Mesenchymal stem cell (in vitro differentiated cells and primary cell): ENCODE measurements around the gene PAPLN.

Source experiments
- DNase-seq: peaks from one replicate; pipeline ENCODE4 v3.0.0-alpha.2; 2013
- H2AFZ ChIP-seq: one replicate; pipeline ENCODE4 v1.6.1; 2013; ENCODE audit warnings: low read depth, mild to moderate bottlenecking, control low read depth, inconsistent platforms, low read length, moderate library complexity
- H2AK5ac ChIP-seq: 2 replicates; pipeline ENCODE4 v1.6.1; 2013; ENCODE audit warnings: low read length, moderate library complexity, mild to moderate bottlenecking, inconsistent platforms; ENCODE audit not compliant: severe bottlenecking
- H2BK120ac ChIP-seq: one replicate; pipeline ENCODE4 v1.6.1; 2013; ENCODE audit warnings: low read depth, mild to moderate bottlenecking, inconsistent platforms, low read length, moderate library complexity
- H2BK12ac ChIP-seq, 2 experiments: one replicate each; pipeline ENCODE4 v1.6.1; 2013; ENCODE audit warnings: inconsistent platforms in 2 of 2, low read length in 2 of 2, mild to moderate bottlenecking in 2 of 2, moderate library complexity in 2 of 2, control low read depth in 1 of 2
- H2BK15ac ChIP-seq: one replicate; pipeline ENCODE4 v1.6.1; 2013; ENCODE audit warnings: mild to moderate bottlenecking, low read depth, inconsistent platforms; ENCODE audit not compliant: poor library complexity, severe bottlenecking
- H2BK5ac ChIP-seq: 2 replicates; pipeline ENCODE4 v1.6.1; 2013; ENCODE audit warnings: low read depth, mild to moderate bottlenecking, low read length, control low read depth, inconsistent platforms; ENCODE audit not compliant: poor library complexity, severe bottlenecking
- H3K14ac ChIP-seq, 2 experiments: one replicate each; pipeline ENCODE4 v1.6.1; 2013; ENCODE audit warnings: inconsistent platforms in 2 of 2, low read length in 2 of 2, control low read depth in 1 of 2, mild to moderate bottlenecking in 1 of 2, moderate library complexity in 1 of 2
- H3K18ac ChIP-seq, 2 experiments: one replicate each; pipeline ENCODE4 v1.6.1; 2013; ENCODE audit warnings: inconsistent platforms in 2 of 2, low read length in 2 of 2, control low read depth in 1 of 2, low read depth in 1 of 2, mild to moderate bottlenecking in 1 of 2
- H3K23ac ChIP-seq, 2 experiments: one replicate each; pipeline ENCODE4 v1.6.1; 2013; ENCODE audit warnings: inconsistent platforms in 2 of 2, low read length in 2 of 2, mild to moderate bottlenecking in 2 of 2, moderate library complexity in 2 of 2, control low read depth in 1 of 2
- H3K27ac ChIP-seq: 2 replicates; pipeline ENCODE4 v1.5.1; 2013; ENCODE audit warnings: mild to moderate bottlenecking, moderate library complexity, low read length, control low read depth, inconsistent platforms; ENCODE audit not compliant: poor library complexity, severe bottlenecking
- H3K27me3 ChIP-seq, 2 experiments: 2 replicates each; pipeline versions ENCODE4 v1.6.1 to v1.7.0; 2013; ENCODE audit warnings: low read length in 2 of 2, mild to moderate bottlenecking in 2 of 2, moderate library complexity in 2 of 2, control low read depth in 1 of 2, inconsistent platforms in 1 of 2; ENCODE audit not compliant: control insufficient read depth in 1 of 2, insufficient read depth in 1 of 2
- H3K36me3 ChIP-seq, 2 experiments: 2 replicates each; pipeline versions ENCODE4 v1.6.1 to v1.7.0; 2013; ENCODE audit warnings: low read length in 2 of 2, control low read depth in 1 of 2, inconsistent platforms in 1 of 2, low read depth in 1 of 2, mild to moderate bottlenecking in 1 of 2; ENCODE audit not compliant: insufficient read depth in 2 of 2, control insufficient read depth in 1 of 2
- H3K4ac ChIP-seq, 2 experiments: one replicate each; pipeline ENCODE4 v1.6.1; 2013; ENCODE audit warnings: inconsistent platforms in 2 of 2, low read length in 2 of 2, mild to moderate bottlenecking in 2 of 2, moderate library complexity in 2 of 2, control low read depth in 1 of 2, low read depth in 1 of 2
- H3K4me1 ChIP-seq: 2 replicates; pipeline ENCODE4 v1.6.1; 2013; ENCODE audit warnings: low read depth, low read length, control low read depth; ENCODE audit not compliant: control insufficient read depth, insufficient read depth
- H3K4me2 ChIP-seq: 2 replicates; pipeline ENCODE4 v1.6.1; 2013; ENCODE audit warnings: low read length, mild to moderate bottlenecking, inconsistent platforms; ENCODE audit not compliant: poor library complexity, severe bottlenecking
- H3K4me3 ChIP-seq, 2 experiments: 2 replicates each; pipeline versions ENCODE4 v1.5.1 to v1.7.0; 2013; ENCODE audit warnings: low read length in 2 of 2, mild to moderate bottlenecking in 2 of 2, control low read depth in 1 of 2, low read depth in 1 of 2; ENCODE audit not compliant: insufficient read depth in 1 of 2
- H3K79me1 ChIP-seq: replicated peaks from 2 replicates; pipeline ENCODE4 v1.6.1; 2013; ENCODE audit warnings: mild to moderate bottlenecking, control low read depth, low read length, inconsistent platforms; ENCODE audit not compliant: poor library complexity, severe bottlenecking
- H3K9ac ChIP-seq: 2 replicates; pipeline ENCODE4 v1.7.0; 2013; ENCODE audit warnings: mild to moderate bottlenecking, low read length, moderate library complexity
- H3K9me3 ChIP-seq: 2 replicates; pipeline ENCODE4 v1.7.0; 2013; ENCODE audit warnings: mild to moderate bottlenecking, low read length; ENCODE audit not compliant: control insufficient read depth
- H4K8ac ChIP-seq: one replicate; pipeline ENCODE4 v1.6.1; 2013; ENCODE audit warnings: inconsistent platforms, mild to moderate bottlenecking, low read length, moderate library complexity
- H4K91ac ChIP-seq: one replicate; pipeline ENCODE4 v1.6.1; 2013; ENCODE audit warnings: mild to moderate bottlenecking, low read length, inconsistent platforms
- WGBS: methylation state at CpG from one replicate; pipeline ENCODE4 v1.1.7; 2013; ENCODE audit warnings: mixed read lengths; 5-methylcytosine and 5-hydroxymethylcytosine counted together

PAPLN gene

GRCh38 chr14:73264080-73264884 is 27.0 kb downstream of the PAPLN start:
- H3K23ac ChIP-seq: no peak overlapping the region
- no peak overlapping the region for H3K4me2 ChIP-seq
- H3K9ac ChIP-seq: no peak overlapping the region
- no peak overlapping the region for H4K91ac ChIP-seq
- 87% methylated on average over 20 of the region's 23 CpGs for WGBS
- no peak overlapping the region for H3K27ac ChIP-seq
- no peaks in the 10 kb centered on the region for H3K27me3 ChIP-seq
- H3K18ac ChIP-seq: no peak overlapping the region
- H2BK120ac ChIP-seq: no peak overlapping the region
- no peak overlapping the region for H3K14ac ChIP-seq
- no peak overlapping the region for H2BK5ac ChIP-seq
- H4K8ac ChIP-seq: no peak overlapping the region
- H2BK12ac ChIP-seq: no peak overlapping the region
- peaks cover 11 to 90% of the 10 kb centered on the region in 2 experiments for H3K36me3 ChIP-seq
- no peaks in the 10 kb centered on the region for H3K9me3 ChIP-seq
- H2AK5ac ChIP-seq: no peak overlapping the region
- no peak overlapping the region for H2BK15ac ChIP-seq
- H3K79me1 ChIP-seq: no peaks in the 10 kb centered on the region
- H3K4ac ChIP-seq: no peak overlapping the region
- H2AFZ ChIP-seq: no peak overlapping the region
- no peaks in the 10 kb centered on the region for H3K4me1 ChIP-seq
- H3K4me3 ChIP-seq: no peak overlapping the region
- DNase-seq: no peak

DNA sequence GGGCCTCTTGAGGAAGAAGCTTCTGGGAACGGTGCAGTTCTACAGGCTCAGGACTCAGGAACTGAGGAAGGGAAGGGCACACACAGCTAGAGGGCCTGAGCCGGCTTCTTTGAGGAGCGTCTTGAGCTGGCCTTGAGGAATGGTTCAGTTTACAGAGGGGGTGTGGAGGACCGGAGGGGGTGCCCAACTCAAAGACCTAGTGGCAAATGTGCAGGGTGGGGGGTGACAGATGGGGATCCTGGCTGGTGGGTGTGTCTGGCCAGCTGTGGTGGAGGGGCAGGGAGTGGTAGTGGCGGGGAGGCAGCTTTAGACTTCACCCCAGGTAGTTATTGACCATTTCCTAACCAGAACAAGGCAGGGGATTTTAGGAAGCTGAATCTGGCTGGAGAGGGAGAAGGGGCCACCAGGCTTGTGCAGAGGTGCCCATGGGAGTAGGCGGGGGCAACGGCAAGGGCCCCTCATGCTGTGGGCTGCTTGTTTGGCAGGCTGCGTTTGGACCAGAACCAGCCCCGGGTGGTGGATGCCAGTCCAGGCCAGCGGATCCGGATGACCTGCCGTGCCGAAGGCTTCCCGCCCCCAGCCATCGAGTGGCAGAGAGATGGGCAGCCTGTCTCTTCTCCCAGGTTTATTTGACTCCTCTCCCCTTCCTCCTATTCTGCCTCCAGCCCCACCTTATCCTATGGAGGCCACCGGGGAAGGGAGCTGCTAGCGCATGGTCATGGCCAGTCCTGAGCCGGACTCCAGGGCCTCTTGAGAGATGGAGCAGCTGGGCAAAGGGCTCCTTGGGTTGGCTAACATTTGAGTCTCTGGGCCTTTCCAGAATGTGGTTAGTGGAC is 27.8 kb downstream of the PAPLN start:
- no peak overlapping the region for H4K8ac ChIP-seq
- no peaks in the 10 kb centered on the region for H3K27me3 ChIP-seq
- no peak overlapping the region for H3K18ac ChIP-seq
- H3K23ac ChIP-seq: no peak overlapping the region
- H3K4ac ChIP-seq: no peak overlapping the region
- H3K9me3 ChIP-seq: no peaks in the 10 kb centered on the region
- no peak overlapping the region for H3K14ac ChIP-seq
- H3K4me2 ChIP-seq: no peak overlapping the region
- H2BK120ac ChIP-seq: no peak overlapping the region
- no peak overlapping the region for H3K27ac ChIP-seq
- peaks cover 6% of the 10 kb centered on the region for H3K4me1 ChIP-seq
- H2AFZ ChIP-seq: no peak overlapping the region
- no peak overlapping the region for H2AK5ac ChIP-seq
- no peaks in the 10 kb centered on the region for H3K79me1 ChIP-seq
- WGBS: 93% methylated on average over 17 of the region's 18 CpGs
- no peak for DNase-seq
- no peak overlapping the region for H3K9ac ChIP-seq
- H2BK12ac ChIP-seq: no peak overlapping the region
- H3K36me3 ChIP-seq: peaks cover 11 to 89% of the 10 kb centered on the region in 2 experiments
- no peak overlapping the region for H2BK5ac ChIP-seq
- no peak overlapping the region for H2BK15ac ChIP-seq
- H4K91ac ChIP-seq: no peak overlapping the region
- no peak overlapping the region for H3K4me3 ChIP-seq

DNA sequence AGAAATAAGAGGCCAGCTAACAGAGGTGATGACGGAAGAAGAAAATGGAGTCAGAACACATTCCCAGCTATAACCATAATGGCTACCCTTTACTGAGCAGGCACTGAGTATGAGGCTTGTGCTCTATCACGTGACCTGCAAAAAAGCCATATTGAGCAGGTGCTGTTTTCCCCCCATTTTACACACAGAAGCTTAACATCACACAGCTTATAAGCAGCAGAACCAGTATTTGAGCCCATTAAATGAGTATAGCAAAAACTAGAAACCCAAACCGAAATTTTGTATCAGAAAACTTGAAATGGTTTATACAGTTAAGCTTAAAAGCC is 28.4 kb downstream of the PAPLN start:
- no peak for DNase-seq
- no peak overlapping the region for H3K23ac ChIP-seq
- no peak overlapping the region for H2BK15ac ChIP-seq
- no peak overlapping the region for H3K4ac ChIP-seq
- H3K18ac ChIP-seq: no peak overlapping the region
- peaks cover 8% of the 10 kb centered on the region for H3K4me1 ChIP-seq
- no peak overlapping the region for H2BK12ac ChIP-seq
- H2AK5ac ChIP-seq: no peak overlapping the region
- no peak overlapping the region for H2AFZ ChIP-seq
- no peak overlapping the region for H4K91ac ChIP-seq
- H3K27ac ChIP-seq: no peak overlapping the region
- H3K9ac ChIP-seq: no peak overlapping the region
- no peak overlapping the region for H3K4me2 ChIP-seq
- whole genome bisulfite sequencing: 97% methylated on average over 3 of the region's 3 CpGs
- H3K9me3 ChIP-seq: no peaks in the 10 kb centered on the region
- no peak overlapping the region for H2BK120ac ChIP-seq
- no peak overlapping the region for H4K8ac ChIP-seq
- H3K27me3 ChIP-seq: no peaks in the 10 kb centered on the region
- no peak overlapping the region for H3K14ac ChIP-seq
- H3K36me3 ChIP-seq: peaks cover 15 to 88% of the 10 kb centered on the region in 2 experiments
- H3K79me1 ChIP-seq: peaks cover 2% of the 10 kb centered on the region
- H3K4me3 ChIP-seq: no peak overlapping the region
- no peak overlapping the region for H2BK5ac ChIP-seq

- Histone ChIP-seq H3K79me1 (peaks cover 3% of the 10 kb centered on the region), H2BK5ac (no peak overlapping the region), H3K4ac (no peak overlapping the region), H2AK5ac (no peak overlapping the region), H2BK120ac (no peak overlapping the region), H3K4me3 (no peak overlapping the region), H2AFZ (no peak overlapping the region), H2BK15ac (no peak overlapping the region), H4K8ac (no peak overlapping the region), H3K23ac (no peak overlapping the region), H3K14ac (no peak overlapping the region), H3K9ac (no peak overlapping the region), H3K18ac (no peak overlapping the region), H4K91ac (no peak overlapping the region), H2BK12ac (no peak overlapping the region), H3K27ac (no peak overlapping the region), H3K4me2 (no peak overlapping the region), H3K36me3 (peaks cover 15 to 85% of the 10 kb centered on the region in 2 experiments), H3K9me3 (no peaks in the 10 kb centered on the region), H3K27me3 (no peaks in the 10 kb centered on the region), H3K4me1 (peaks cover 8% of the 10 kb centered on the region)
- 94% methylated on average over 7 of the region's 7 CpGs for WGBS
- no peak for DNase-seq
Measured at GRCh38 chr14:73266317-73266716, 29.0 kb downstream of the PAPLN start.
